Fibroblast of the conjunctiva (primary cell): ENCODE results near the gene SLC35F1.

Experiments used
- DNase-seq: peaks from one replicate; pipeline ENCODE4 v3.0.0-alpha.2; 2010; ENCODE audit warnings: low read depth

The SLC35F1 gene

GRCh38 chr6:118281291-118281690 lies 374.2 kb downstream of the SLC35F1 start:
- no peak for DNase-seq

GRCh38 chr6:118283766-118284165 lies 376.7 kb downstream of the SLC35F1 start:
- peak; percentile 55 for DNase-seq

DNA sequence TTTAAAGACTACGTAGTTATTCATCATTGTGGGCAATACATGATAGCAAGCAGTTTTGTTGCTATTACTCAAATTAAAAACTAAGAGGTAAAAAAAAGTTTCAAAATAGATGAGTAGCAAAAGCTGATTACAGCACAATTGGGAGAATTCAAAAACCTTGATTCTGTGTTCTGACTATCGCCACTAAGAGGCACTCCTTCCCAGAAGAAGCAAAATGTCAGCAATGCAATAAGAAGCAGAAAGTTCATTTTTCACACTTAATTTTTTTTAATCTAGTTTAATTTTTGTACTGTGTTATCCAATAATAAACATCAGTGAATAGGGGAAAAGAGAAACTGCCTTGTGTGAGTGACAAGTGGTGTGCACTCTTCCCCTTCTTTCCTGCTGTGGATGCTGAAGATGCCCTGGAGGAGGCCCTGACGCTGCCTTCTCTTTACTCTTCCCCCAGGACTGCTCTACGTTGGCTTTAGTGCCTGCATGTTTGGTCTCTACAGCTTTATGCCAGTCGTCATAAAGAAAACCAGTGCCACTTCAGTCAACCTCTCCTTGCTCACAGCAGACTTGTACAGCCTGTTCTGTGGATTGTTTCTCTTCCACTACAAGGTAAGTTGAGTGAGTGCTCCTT lies 377.8 kb downstream of the SLC35F1 start:
- DNase-seq = no peak

- no peak for DNase-seq
Measured at GRCh38 chr6:118285791-118286190, 378.7 kb downstream of the SLC35F1 start.

GRCh38 chr6:118288355-118289124 lies 381.5 kb downstream of the SLC35F1 start:
- DNase-seq = no peak

DNA sequence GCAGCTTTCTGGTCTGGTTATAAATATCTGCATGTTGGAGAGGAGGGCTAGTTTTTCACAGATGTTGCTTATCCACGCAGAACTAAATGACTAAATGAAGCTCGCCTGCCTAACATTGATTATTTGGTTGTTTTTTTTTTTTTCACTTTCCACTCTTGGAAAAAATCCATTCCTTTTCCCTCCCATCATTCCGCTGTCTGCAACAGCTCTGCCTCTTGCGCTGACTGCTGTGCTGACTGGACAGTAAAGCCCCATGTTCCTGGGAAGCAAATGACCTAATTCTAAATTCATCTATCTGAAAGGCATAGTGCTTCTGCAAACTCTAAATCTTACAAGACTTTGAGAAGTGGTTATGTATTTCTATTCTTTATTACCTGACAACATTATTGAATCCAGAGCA lies 385.5 kb downstream of the SLC35F1 start:
- DNase-seq = no peak

DNA sequence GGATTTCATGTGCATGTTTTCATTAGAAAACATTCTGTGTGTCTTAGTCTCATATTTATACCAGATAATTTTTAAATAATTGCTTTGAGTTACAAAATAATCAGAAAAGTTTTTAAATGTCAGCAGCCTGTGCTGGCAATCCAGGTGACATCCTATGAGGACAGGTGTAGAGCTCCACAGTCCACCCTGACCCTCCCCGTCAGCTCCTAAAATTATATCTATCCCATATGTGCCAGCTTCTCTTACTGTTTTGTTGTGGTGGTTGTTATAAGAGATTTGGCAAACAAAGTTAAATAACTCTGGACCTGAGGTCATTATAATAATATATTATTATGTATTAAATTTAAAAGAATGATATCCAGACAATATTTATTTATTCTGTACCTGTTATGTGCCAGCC lies 387.8 kb downstream of the SLC35F1 start:
- no peak for DNase-seq

GRCh38 chr6:118295336-118295735 lies 388.3 kb downstream of the SLC35F1 start:
- no peak for DNase-seq

GRCh38 chr6:118296129-118296901 lies 389.3 kb downstream of the SLC35F1 start:
- DNase-seq = no peak

- DNase-seq = no peak
Measured at GRCh38 chr6:118297821-118298220, 390.8 kb downstream of the SLC35F1 start.

GRCh38 chr6:118298476-118299427 lies 391.7 kb downstream of the SLC35F1 start:
- DNase-seq = no peak

DNA sequence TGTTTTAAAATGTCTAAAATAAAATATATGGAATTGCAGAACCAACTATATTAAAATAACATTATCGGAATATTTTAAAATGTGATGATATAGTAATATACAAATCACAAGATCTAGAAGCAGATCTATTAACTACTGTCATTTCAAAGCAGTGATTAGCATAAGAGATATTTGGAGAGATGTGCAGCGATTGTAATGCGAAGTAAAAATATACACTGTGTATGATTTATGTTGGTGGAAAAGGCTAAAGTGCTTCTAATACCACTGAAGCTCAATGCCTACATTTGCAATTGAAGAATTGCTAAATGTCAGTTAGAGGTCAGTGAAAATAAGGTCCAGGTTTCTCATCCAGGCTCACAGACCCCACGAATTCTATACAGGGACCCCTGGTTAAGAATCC lies 392.4 kb downstream of the SLC35F1 start:
- no peak for DNase-seq

DNA sequence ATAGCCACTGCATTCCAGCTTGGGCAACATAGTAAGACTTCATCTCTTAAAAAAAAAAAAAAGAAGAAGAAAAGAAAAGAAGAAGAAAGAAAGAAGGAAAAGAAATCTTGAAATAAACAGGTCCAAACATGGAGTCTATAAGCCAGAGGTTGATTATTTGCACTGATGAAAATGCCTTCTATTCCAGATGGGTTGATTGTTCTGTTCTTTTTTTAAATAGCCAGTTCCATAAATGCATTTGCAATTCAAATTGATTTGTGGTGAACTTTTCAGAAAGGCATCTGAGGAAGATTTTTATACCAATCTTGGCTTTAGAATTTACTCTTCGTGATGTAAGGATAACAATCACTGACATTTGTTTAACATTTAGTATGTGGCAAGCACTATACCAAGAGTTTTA lies 397.3 kb downstream of the SLC35F1 start:
- no peak for DNase-seq

- DNase-seq = no peak
Measured at GRCh38 chr6:118305081-118305480, 398.0 kb downstream of the SLC35F1 start.

DNA sequence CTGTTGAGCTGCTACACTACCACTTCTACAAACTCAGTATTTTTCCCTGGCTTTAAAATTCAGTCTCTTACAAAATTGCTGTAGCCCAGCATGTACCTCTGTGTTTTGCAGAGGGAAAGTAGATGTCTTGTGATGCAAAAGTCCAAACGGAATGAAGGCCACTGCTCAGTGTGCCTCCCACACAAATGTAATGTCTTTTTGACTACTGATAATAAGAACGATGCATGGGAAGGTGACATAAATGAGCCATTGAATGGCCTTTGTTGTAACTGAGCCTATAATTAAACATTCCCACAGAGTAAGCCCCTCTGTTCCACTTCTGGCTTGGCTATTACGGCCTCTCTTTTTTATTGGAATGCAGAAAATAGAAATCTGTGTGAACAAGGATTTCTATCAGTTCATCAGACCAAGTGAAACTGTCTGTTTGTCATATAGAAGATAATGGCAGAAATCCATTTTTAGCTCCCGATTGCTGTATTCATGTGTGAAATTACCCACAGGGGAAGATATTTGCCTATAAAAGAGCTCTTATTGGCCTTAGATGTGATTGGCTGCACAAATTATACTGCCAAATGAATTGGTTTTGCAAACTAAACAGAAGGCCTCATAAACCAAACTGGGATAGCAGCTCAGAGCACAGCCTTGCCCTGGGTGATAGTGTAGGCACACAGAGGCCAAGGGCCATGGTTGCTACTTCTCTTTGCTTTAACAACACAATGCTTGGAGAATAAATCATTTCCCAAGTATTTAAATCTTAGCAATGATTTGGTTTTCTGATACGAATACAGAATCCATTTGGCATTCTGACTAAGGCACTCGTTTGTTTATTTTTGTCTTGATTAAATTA lies 399.6 kb downstream of the SLC35F1 start:
- no peak for DNase-seq

DNA sequence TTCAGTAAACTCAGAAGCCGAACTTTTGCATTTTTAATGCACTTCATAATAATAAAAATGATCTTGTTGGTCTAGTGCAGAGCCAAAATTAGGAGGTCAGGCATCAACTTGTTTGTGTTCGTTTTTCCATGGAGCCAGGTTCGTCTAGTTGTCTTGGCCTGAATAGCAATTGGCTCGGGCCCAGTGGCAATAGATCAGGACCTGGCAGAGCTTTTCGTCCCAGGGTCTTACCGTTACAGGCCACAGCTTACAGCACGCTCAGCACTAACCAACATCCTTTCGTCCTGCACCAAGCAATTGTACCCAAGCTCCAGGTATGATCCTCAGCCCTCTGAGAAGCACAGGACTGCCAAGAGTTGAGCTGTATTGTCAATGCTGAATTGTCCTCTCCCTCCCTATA lies 400.5 kb downstream of the SLC35F1 start:
- DNase-seq = no peak

GRCh38 chr6:118309337-118310093 lies 402.5 kb downstream of the SLC35F1 start:
- no peak for DNase-seq

GRCh38 chr6:118313208-118313607 lies 406.1 kb downstream of the SLC35F1 start:
- no peak for DNase-seq

DNA sequence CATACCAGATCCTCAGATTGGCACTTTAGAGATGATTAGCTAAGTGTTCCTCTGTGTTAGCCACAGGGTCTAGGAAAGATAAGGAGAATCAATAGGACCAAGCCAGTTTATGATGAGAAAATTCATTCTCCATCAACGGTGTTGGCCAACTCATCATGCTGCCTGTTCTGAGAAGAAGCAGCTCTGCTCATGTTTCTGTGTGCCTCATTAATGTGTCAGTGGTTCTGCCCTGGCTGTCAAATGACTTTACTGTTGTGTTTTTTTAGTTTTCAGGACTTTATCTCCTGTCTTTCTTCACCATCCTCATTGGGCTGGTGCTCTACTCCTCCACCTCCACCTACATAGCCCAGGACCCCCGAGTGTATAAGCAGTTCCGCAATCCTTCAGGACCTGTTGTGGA lies 406.7 kb downstream of the SLC35F1 start:
- DNase-seq = no peak

DNA sequence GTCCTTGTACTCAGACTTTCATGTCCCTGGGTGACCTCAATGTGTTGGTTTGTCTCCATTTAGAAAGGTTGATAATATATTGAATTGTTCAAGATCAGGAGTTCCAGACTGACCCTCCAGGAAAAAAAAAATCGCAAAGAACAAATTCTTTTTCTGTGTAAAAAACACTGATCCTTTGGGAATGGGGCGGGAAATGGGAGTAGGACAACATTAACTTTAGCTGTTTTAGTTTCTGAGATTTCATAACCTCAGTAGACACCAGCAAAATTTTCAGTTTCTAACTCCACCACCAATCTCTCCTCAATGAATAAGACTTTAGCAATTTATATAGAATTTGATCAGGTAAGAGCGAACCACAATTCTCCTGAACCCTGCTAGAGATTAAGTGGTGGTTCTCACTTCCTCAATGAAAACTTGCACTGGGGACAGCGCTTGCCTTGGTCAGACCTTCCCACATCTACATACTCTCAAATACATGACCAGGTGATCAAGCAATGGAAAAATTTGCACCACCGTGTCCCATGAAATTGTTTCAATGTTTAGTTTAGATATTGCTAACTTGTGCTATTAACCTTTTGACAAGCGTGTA lies 409.8 kb downstream of the SLC35F1 start:
- DNase-seq = no peak
